HG03457 (cell line): ENCODE data around the gene LDLRAD4.

Experiments used
- ATAC-seq: cut with Tn5 transposase; IDR thresholded peaks from one replicate; pipeline ENCODE4 v1.9.1; 2021; ENCODE audit warnings: moderate number of reproducible peaks; ENCODE audit not compliant: unreplicated experiment

The LDLRAD4 gene

GRCh38 chr18:13302457-13303225, 84.1 kb downstream of the LDLRAD4 start:
- ATAC-seq: no peak

DNA sequence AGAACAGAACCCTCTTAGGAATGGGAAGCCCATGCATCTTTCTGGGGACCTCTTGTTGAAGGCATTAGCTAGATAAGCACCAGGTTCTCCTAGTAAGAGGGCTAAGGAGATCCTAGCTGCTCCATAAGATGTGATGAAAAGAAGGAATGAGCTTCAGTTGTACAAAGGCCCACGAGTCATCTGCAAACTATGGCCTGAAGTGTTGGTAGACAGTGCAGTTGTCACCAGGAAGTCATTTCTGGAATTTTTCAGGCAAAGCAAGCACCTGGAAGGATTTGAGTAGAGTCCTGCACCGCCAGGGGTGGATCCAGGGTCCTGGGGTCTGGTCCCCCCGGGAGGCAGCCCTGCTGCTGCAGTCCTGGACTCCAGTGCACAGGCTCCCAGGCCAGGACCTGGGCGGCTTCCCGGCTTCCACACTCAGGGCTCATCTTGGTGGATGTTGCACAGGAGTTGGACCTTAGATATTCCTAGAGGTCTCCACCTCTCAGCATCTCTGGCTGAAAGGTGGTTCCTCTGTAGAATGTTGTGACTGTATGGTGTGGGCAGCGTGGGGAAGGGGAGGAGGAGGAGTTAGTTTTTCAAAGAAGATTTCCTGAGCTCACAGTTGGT, 85.3 kb downstream of the LDLRAD4 start:
- no peak for ATAC-seq

DNA sequence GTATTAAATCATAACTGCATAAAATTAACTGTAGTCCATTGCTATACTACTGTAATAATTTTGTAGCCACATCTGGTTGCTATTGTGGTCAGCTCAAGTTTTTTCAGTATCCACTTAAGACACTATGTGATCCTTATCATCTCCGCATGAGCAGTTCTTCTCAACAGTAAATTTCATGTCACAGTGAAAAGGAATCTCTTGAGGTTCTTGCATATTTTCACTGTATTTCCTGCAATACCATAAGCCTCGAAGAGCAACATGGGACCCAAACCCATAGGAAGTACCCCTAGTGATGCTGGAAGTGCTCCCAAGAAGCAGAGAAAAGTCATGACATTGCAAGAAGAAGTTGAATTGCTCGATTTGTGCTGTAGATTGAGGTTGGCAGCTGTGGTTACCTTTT, 86.7 kb downstream of the LDLRAD4 start:
- ATAC-seq: no peak

GRCh38 chr18:13306583-13306982, 88.0 kb downstream of the LDLRAD4 start:
- no peak for ATAC-seq

DNA sequence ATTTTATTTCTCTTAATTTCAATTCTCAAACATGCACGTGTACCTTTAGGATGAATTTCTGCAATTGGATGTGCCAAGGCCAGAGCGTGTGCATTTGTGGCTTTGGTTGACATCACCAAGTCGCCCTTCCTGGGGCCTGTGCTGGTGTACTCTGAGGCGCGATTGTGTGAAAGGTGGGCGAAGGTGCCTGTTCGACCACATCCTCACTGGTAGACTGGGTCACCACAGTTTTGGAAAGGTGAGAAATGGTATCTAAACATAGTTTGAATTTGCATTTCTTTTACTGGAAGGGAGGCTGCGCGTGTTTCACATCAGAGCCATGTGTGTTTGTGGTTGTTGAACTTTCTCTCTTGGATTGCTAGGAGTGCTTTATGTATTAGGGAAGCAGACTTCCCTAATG, 89.8 kb downstream of the LDLRAD4 start:
- no peak for ATAC-seq

DNA sequence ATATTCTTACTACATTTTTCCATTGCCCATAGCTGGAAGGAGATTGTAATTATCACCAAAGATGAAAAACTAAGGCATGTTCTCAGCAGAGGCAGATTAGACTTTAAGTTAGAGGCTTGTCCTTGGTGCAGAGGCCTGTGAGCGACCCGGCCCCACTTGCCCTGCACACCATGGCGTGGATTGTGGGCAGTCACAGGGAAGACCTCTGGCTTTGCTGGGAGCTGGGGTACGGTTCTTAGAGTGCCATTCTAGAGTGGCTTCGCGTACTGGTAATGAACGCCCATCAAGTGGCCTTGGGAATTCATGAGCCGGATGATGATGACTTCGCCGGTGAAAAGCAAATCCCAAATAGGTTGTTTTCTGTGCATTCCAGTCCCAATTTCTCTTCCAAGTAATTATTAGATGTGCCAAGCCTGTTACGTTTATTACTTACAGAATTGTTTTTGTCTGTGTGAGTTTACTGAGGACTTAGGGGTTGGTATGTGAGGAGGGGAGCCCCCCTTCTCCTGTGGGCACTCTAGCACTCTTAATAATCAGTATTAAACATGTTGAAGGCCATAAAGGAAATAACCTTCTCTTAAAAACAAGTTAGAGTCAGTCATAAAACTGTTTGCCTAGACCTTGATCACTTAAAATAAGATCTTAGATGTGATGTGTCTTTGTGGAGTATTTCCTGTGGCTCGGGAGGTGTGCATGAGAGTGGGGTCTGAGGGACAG, 90.6 kb downstream of the LDLRAD4 start:
- ATAC-seq: no peak

- ATAC-seq: no peak
These were observed 91.4 kb downstream of the LDLRAD4 start for GRCh38 chr18:13309748-13310670.

DNA sequence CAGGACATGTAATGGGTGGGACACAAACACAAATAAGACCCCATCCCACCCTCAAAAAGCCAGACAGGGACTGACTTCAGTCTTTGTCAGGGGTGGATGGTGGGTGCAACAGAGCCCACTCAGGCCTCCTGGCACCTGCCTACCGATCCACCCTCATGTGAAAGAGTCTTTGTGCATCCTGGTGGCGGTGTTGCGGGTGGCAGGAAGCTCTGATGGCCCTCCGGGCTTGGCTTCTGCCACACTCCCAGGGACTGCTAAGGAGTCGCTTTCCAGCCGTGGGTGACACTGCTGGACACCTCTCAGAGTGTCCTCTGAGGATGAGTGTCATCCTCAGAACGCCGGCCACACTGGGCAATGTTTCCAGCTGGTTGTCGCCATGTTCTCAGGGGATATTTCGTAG, 92.6 kb downstream of the LDLRAD4 start:
- ATAC-seq: no peak

GRCh38 chr18:13312515-13312914, 94.0 kb downstream of the LDLRAD4 start:
- ATAC-seq: no peak

- ATAC-seq: no peak
These were observed 94.6 kb downstream of the LDLRAD4 start for GRCh38 chr18:13313006-13313686.

DNA sequence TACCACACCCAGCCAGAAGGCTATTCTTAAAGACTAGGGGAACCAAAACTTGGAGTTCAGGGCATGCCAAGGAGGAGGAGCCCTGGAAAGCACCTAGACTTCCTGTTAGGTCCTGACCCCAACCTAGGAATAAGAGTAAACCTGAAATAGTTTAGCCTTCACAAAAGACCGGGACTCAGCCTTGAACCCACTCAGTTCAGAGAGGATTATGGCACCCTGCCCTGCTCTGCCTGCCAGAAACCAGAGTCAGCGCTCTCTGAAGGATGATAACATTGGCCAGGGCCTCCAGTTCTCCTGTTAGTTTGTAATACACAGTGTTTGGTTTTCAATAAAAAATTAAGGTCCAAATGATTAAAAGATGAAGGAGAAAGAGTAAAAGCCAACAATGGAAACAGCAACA, 96.4 kb downstream of the LDLRAD4 start:
- ATAC-seq: no peak

GRCh38 chr18:13316063-13316462, 97.5 kb downstream of the LDLRAD4 start:
- ATAC-seq: no peak

DNA sequence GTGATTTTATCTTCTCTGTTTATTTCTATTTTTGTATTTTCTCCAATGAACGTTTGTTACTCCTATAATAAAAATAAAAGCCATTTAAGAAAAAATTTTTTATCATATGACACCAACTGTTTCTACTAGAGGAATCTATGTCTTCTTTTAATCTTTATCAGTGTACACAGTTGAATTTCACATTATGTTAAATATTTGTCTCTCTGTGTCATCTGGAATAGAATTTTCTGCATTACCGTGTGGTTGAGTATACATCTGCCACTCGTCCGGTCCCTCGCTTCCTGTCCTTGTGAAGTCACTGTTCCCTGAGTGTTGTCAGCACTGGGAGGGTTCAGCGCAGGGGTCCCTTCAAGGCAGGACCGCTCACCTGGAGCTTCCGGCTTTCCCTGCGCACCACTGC, 99.2 kb downstream of the LDLRAD4 start:
- no peak for ATAC-seq

DNA sequence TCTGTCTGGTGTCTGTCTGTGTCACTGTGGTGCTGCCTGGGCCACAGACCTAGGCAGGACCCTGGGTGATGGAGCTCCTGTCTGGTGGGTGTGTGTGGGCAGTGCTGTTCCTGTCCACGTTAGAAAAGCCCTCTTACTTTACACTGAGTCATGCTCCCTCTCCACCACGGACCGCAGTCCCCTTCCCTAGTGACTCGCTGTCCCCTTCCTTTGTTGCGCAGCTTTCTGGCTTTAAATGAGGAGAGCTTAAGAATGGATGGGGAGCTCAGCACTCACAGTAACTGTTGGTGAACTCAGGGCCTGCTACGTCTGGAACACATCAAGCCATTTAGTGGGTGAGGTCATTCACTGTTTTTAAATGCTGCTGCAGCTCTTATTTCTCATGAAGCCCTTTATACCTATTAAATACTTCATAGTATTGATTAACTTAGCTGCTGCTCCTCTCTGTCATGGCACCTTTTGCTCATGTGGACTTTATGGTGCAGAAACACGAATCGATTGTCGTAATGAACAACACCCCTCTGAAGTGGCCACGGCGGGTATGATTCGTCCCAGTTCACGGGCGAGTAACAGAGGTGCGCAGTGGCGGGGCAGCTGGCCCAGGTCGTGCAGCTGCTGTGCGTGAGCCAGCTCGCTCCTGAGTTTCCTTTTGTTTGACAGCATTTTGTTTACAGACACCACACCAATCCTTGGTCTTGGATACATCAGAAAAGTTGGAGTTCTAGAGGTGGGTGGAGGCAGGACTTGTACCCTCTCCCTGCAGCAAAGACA, 100.4 kb downstream of the LDLRAD4 start:
- no peak for ATAC-seq

GRCh38 chr18:13319629-13320028, 101.1 kb downstream of the LDLRAD4 start:
- no peak for ATAC-seq

- ATAC-seq: no peak
These were observed 101.5 kb downstream of the LDLRAD4 start for GRCh38 chr18:13320096-13320495.

GRCh38 chr18:13320891-13321425, 102.4 kb downstream of the LDLRAD4 start:
- no peak for ATAC-seq

DNA sequence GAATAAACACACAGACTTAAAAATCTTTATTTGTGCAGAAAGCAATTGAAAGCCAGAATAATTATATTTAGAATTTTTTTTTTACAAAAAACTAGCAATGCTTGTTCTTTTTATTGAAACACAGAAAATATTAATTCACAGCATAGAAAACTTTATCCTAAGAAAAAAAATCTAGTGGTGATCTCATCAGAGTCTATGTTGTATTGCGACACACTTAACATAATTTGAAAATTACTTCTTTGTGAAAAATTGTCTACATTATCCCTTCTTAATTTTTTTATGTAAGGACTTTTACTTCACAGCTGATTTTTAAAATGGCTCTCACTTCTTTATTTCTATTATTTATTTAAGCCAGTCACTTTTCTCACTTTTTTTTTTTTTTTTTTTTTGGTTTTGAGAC, 103.4 kb downstream of the LDLRAD4 start:
- no peak for ATAC-seq

DNA sequence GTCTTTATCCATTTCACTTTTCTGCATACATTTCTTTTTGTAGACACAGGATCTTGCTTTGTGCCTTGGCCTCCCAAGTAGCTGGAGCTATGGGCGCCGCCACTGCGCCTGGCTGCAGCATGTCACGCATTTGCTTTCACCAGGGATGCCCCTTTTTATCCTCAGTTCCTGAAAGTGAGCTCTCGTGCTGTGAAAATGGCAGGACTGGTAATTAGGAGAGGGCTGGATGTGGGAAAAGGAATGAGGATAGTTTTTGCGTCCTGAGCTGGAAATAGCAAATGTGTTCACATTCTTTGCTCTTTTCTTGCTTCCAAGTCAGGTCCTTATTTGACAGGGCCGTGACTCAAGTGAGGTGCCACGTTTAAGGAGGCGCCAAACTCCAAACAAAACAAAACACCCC, 104.6 kb downstream of the LDLRAD4 start:
- no peak for ATAC-seq
